ENCODE measurements around the gene PREX1.

PREX1 gene

GRCh38 chr20:48651960-48652359, 175.8 kb downstream of the PREX1 start:
- no peak for DNase-seq

GRCh38 chr20:48651271-48651670, 176.5 kb downstream of the PREX1 start:
- no peak for DNase-seq

- DNase-seq = no peak
Measured at GRCh38 chr20:48649868-48650267, 177.9 kb downstream of the PREX1 start.

GRCh38 chr20:48649104-48649626, 178.6 kb downstream of the PREX1 start:
- DNase-seq = no peak

- no peak for DNase-seq
Measured at GRCh38 chr20:48648482-48649051, 179.2 kb downstream of the PREX1 start.

GRCh38 chr20:48647858-48648257, 179.9 kb downstream of the PREX1 start:
- DNase-seq = no peak

- DNase-seq = no peak
Measured at GRCh38 chr20:48645666-48646065, 182.1 kb downstream of the PREX1 start.

- DNase-seq = no peak
Measured at GRCh38 chr20:48644286-48644828, 183.4 kb downstream of the PREX1 start.

- no peak for DNase-seq
Measured at GRCh38 chr20:48642105-48642880, 185.5 kb downstream of the PREX1 start.

- no peak for DNase-seq
Measured at GRCh38 chr20:48640871-48641270, 186.9 kb downstream of the PREX1 start.

- DNase-seq = no peak
Measured at GRCh38 chr20:48639899-48640298, 187.9 kb downstream of the PREX1 start.

GRCh38 chr20:48638546-48638945, 189.3 kb downstream of the PREX1 start:
- no peak for DNase-seq

- no peak for DNase-seq
Measured at GRCh38 chr20:48637461-48637860, 190.3 kb downstream of the PREX1 start.

- DNase-seq = no peak
Measured at GRCh38 chr20:48636301-48636700, 191.5 kb downstream of the PREX1 start.

GRCh38 chr20:48635791-48636267, 192.0 kb downstream of the PREX1 start:
- DNase-seq = no peak

- no peak for DNase-seq
Measured at GRCh38 chr20:48635361-48635760, 192.4 kb downstream of the PREX1 start.

GRCh38 chr20:48634641-48635040, 193.2 kb downstream of the PREX1 start:
- DNase-seq = no peak

- DNase-seq = no peak
Measured at GRCh38 chr20:48633620-48634257, 194.1 kb downstream of the PREX1 start.

- DNase-seq = no peak
Measured at GRCh38 chr20:48632825-48633619, 194.8 kb downstream of the PREX1 start.

- DNase-seq = no peak
Measured at GRCh38 chr20:48632017-48632824, 195.6 kb downstream of the PREX1 start.

- DNase-seq = no peak
Measured at GRCh38 chr20:48631114-48632016, 196.4 kb downstream of the PREX1 start.
